ENCODE data around the gene RADIL. TPM values are rescaled to one million over a fixed set of nuclear protein-coding genes. Genes with fewer than 3 reads are reported as not detected.

RADIL gene
- total and polyA plus RNA-seq, 2 donors (not counting 1 experiment from before 2014, with no cell fraction given): not detected

- no peaks in the 10 kb centered on the region for H3K9me3 ChIP-seq (ENCODE audit: control extremely low read depth in 1 of 3, control insufficient read depth in 2 of 3, insufficient read depth in 1 of 3, low read length in 2 of 3)
- intact Hi-C loops (cut with micrococcal nuclease): loop anchor here (1.0 to 5.0 kb wide), 4 partner anchors 16 to 1474 kb away; partner anchors contain the start of gene SDK1
- H4K20me1 ChIP-seq (ENCODE audit: control insufficient read depth, insufficient read depth, low read length, poor library complexity, severe bottlenecking): peaks cover 22% of the 10 kb centered on the region
- Mint-ChIP-seq H3K4me1 (peaks cover 40% of the 10 kb centered on the region), H3K27me3 (no peaks in the 10 kb centered on the region), H3K9me3 (ENCODE audit: insufficient read depth) (no peaks in the 10 kb centered on the region), H3K27ac (peak overlapping the region; percentile 99), H3K4me3 (peak overlapping the region; percentile 97)
- ATAC-seq (ENCODE audit: low read depth): no peak
- no peak for DNase-seq
- peak overlapping the region; percentile 89 for H2AFZ ChIP-seq (ENCODE audit: insufficient read depth, low read depth, low read length, poor library complexity, severe bottlenecking)
- H3K27me3 ChIP-seq (replicated peaks in 1 of 4; ENCODE audit: control extremely low read depth in 1 of 4, control insufficient read depth in 3 of 4, insufficient read depth in 4 of 4, low read length in 3 of 4): no peaks in the 10 kb centered on the region
- H3K4me1 ChIP-seq (ENCODE audit: control insufficient read depth in 2 of 2, insufficient read depth in 2 of 2, low read length in 2 of 2): peaks cover 14 to 26% of the 10 kb centered on the region in 2 donors
- CTCF ChIA-PET: interaction anchor here (0.9 to 2.5 kb wide), 6 partner anchors 17 to 198 kb away, joined by 3 to 14 read pairs (median 4); no protein-coding TSS in a partner anchor
- H3K27ac ChIP-seq (ENCODE audit: low read length in 2 of 2): peak overlapping the region; percentile 94 to 95
- H3K4me2 ChIP-seq (replicated peaks; ENCODE audit: low read depth, low read length, poor library complexity, severe bottlenecking): peak overlapping the region; percentile 90
- peaks cover 47% of the 10 kb centered on the region for H3K79me2 ChIP-seq (ENCODE audit: control insufficient read depth, insufficient read depth, low read length)
- peaks cover 4 to 10% of the 10 kb centered on the region in 2 experiments for H3K36me3 ChIP-seq (replicated peaks in 1 of 2; ENCODE audit: control extremely low read depth in 1 of 2, control insufficient read depth in 1 of 2, extremely low read depth in 1 of 2, insufficient read depth in 2 of 2, low read length in 1 of 2)
- TF ChIP-seq CTCF (IDR thresholded peaks at IDR 0.05) (no peak), EZH2 (IDR thresholded peaks at IDR 0.05; ENCODE audit: borderline replicate concordance, insufficient read depth, low read depth, low read length, poor library complexity, severe bottlenecking) (no peak)
- peak overlapping the region; percentile 88 for H3K9ac ChIP-seq (ENCODE audit: low read length)
- peak overlapping the region; percentile 85 to 97 (median 95) for H3K4me3 ChIP-seq (ENCODE audit: control extremely low read depth in 1 of 5, extremely low read depth in 1 of 5, insufficient read depth in 1 of 5, low read depth in 2 of 5, low read length in 4 of 5)
- POLR2A ChIA-PET: interaction anchor here (0.6 to 2.3 kb wide), 9 partner anchors 17 to 1005 kb away, joined by 3 to 25 read pairs (median 6); partner anchors contain the start of genes FOXK1, RBAK and RNF216
- 4% methylated on average over 16 of the region's 32 CpGs for WGBS (ENCODE audit: insufficient coverage)
Measured at GRCh38 chr7:4775848-4776623, 107.5 kb downstream of the RADIL start.
